IMR-90 (cell line): ENCODE measurements around the gene ZNF396. TPM values are rescaled to one million over a fixed set of nuclear protein-coding genes. Genes with fewer than 3 reads are reported as not detected.

ENCODE experiments used
- ATAC-seq: fragments of 200-7000 bp; cut with Tn5 transposase; 2 replicates; pipeline ENCODE4 v1.9.1; 2020; ENCODE audit warnings: low read depth, mild to moderate bottlenecking, moderate library complexity
- BruUV-seq: library from RNA; stranded (reverse); fragments of 400-500 nt; replicated peaks from 2 replicates; lab custom pipeline; 2021; lab: Mats Ljungman, UMichigan
- CTCF ChIA-PET: fragments of 300-600 bp; formaldehyde crosslinking; extraction: SDS; loops from one replicate; lab custom pipeline; 2021; ENCODE audit warnings: antibody characterized with exemption; lab: Yijun Ruan, JAX
- POLR2A ChIA-PET: fragments of 300-600 bp; sonication (Branson Sonifier 250); formaldehyde crosslinking; loops from one replicate; lab custom pipeline; 2022; ENCODE audit warnings: antibody characterized with exemption; ENCODE audit not compliant: unreplicated experiment; lab: Charles Lee
- DNase-seq: peaks from one replicate; pipeline ENCODE4 v3.0.0; 2013
- H2AFZ ChIP-seq: replicated peaks from 2 replicates; pipeline ENCODE3; 2013; ENCODE audit warnings: low read length, mild to moderate bottlenecking; ENCODE audit not compliant: poor library complexity
- H2AK5ac ChIP-seq: 2 replicates; pipeline ENCODE4 v1.6.1; 2013; ENCODE audit warnings: low read depth, low read length, inconsistent platforms
- H2AK9ac ChIP-seq: replicated peaks from 2 replicates; pipeline ENCODE3; 2013; ENCODE audit warnings: mild to moderate bottlenecking, low read depth, low read length, moderate library complexity; ENCODE audit not compliant: poor library complexity
- H2BK120ac ChIP-seq: 2 replicates; pipeline ENCODE4 v1.6.1; 2013; ENCODE audit warnings: low read depth, low read length, inconsistent platforms
- H2BK15ac ChIP-seq: 3 replicates; pipeline ENCODE4 v1.6.1; 2013; ENCODE audit warnings: low read depth, low read length, inconsistent platforms
- H2BK20ac ChIP-seq: 2 replicates; pipeline ENCODE4 v1.6.1; 2013; ENCODE audit warnings: low read depth, mild to moderate bottlenecking, inconsistent platforms, low read length, moderate library complexity
- H2BK5ac ChIP-seq: 2 replicates; pipeline ENCODE4 v1.6.1; 2013; ENCODE audit warnings: mild to moderate bottlenecking, low read depth, low read length, inconsistent platforms; ENCODE audit not compliant: poor library complexity, severe bottlenecking
- H3K14ac ChIP-seq: replicated peaks from 2 replicates; pipeline ENCODE4 v1.6.1; 2013; ENCODE audit warnings: low read depth, low read length, inconsistent platforms
- H3K18ac ChIP-seq: 2 replicates; pipeline ENCODE4 v1.6.1; 2013; ENCODE audit warnings: low read depth, low read length, control low read depth
- H3K23ac ChIP-seq: 2 replicates; pipeline ENCODE4 v1.6.1; 2013; ENCODE audit warnings: low read depth, low read length, inconsistent platforms
- H3K27ac ChIP-seq: 2 replicates; pipeline ENCODE4 v1.5.1; 2013; ENCODE audit warnings: mild to moderate bottlenecking, control low read depth, low read length; ENCODE audit not compliant: insufficient read depth
- H3K27me3 ChIP-seq: 2 replicates; pipeline ENCODE4 v1.6.1; 2013; ENCODE audit warnings: low read length; ENCODE audit not compliant: control insufficient read depth, insufficient read depth
- H3K36me3 ChIP-seq: 2 replicates; pipeline ENCODE4 v1.6.1; 2013; ENCODE audit warnings: low read length, mixed read lengths; ENCODE audit not compliant: control insufficient read depth, insufficient read depth
- H3K4ac ChIP-seq: 2 replicates; pipeline ENCODE4 v1.6.1; 2013; ENCODE audit warnings: low read depth, low read length, inconsistent platforms
- H3K4me1 ChIP-seq: 2 replicates; pipeline ENCODE4 v1.6.1; 2013; ENCODE audit warnings: low read length, mixed read lengths; ENCODE audit not compliant: control insufficient read depth, insufficient read depth
- H3K4me2 ChIP-seq: 2 replicates; pipeline ENCODE4 v1.6.1; 2013; ENCODE audit warnings: low read depth, mild to moderate bottlenecking, control low read depth, low read length, moderate library complexity
- H3K4me3 ChIP-seq: 2 replicates; pipeline ENCODE4 v1.5.1; 2013; ENCODE audit warnings: low read depth, mild to moderate bottlenecking, control low read depth, low read length, moderate library complexity; ENCODE audit not compliant: insufficient read depth
- H3K56ac ChIP-seq: 2 replicates; pipeline ENCODE4 v1.6.1; 2013; ENCODE audit warnings: low read length, inconsistent platforms; ENCODE audit not compliant: insufficient read depth; ENCODE audit errors: extremely low read depth
- H3K79me1 ChIP-seq, 2 experiments: 2 replicates each; pipeline ENCODE4 v1.6.1; 2013; ENCODE audit warnings: low read length in 2 of 2, inconsistent platforms in 1 of 2, low read depth in 1 of 2
- H3K9ac ChIP-seq: 2 replicates; pipeline ENCODE4 v1.6.1; 2013; ENCODE audit warnings: low read depth, low read length, control low read depth
- H3K9me1 ChIP-seq: 2 replicates; pipeline ENCODE4 v1.6.1; 2013; ENCODE audit warnings: low read length, inconsistent platforms; ENCODE audit not compliant: insufficient read depth
- H3K9me3 ChIP-seq: 2 replicates; pipeline ENCODE4 v1.6.1; 2013; ENCODE audit warnings: low read length; ENCODE audit not compliant: control insufficient read depth, insufficient read depth
- H4K20me1 ChIP-seq: 2 replicates; pipeline ENCODE4 v1.6.1; 2013; ENCODE audit warnings: low read length, inconsistent platforms; ENCODE audit not compliant: insufficient read depth
- H4K5ac ChIP-seq: 2 replicates; pipeline ENCODE4 v1.6.1; 2013; ENCODE audit warnings: mild to moderate bottlenecking, low read depth, low read length, control low read depth
- H4K8ac ChIP-seq, 2 experiments: 2 replicates each; pipeline ENCODE4 v1.6.1; 2013; ENCODE audit warnings: low read depth in 2 of 2, low read length in 2 of 2, control low read depth in 1 of 2, inconsistent platforms in 1 of 2
- H4K91ac ChIP-seq: 2 replicates; pipeline ENCODE4 v1.6.1; 2013; ENCODE audit warnings: low read depth, low read length, inconsistent platforms; ENCODE audit not compliant: insufficient read depth
- CEBPB ChIP-seq: IDR thresholded peaks from 2 replicates; pipeline ENCODE4 v1.6.1; 2012; ENCODE audit warnings: low read depth, low read length, improper control_type of control experiment
- MXI1 ChIP-seq: IDR thresholded peaks from 2 replicates; pipeline ENCODE4 v1.6.1; 2012; ENCODE audit warnings: low read depth, mild to moderate bottlenecking, low read length, moderate library complexity, borderline replicate concordance
- NFE2L2 ChIP-seq: fragments of 150-350 bp; IDR thresholded peaks from 2 replicates; pipeline ENCODE4 v1.6.1; 2016; ENCODE audit warnings: low read depth, mild to moderate bottlenecking, low read length
- POLR2A ChIP-seq: IDR thresholded peaks from 2 replicates; pipeline ENCODE4 v1.6.1; 2012; ENCODE audit warnings: mild to moderate bottlenecking, low read depth, low read length
- SMC3 ChIP-seq: fragments of 150-350 bp; IDR thresholded peaks from 2 replicates; pipeline ENCODE4 v1.6.1; 2016; ENCODE audit warnings: low read depth, mild to moderate bottlenecking, antibody characterized with exemption, low read length, moderate library complexity
- WGBS, 2 experiments: methylation state at CpG; one replicate each; pipeline versions ENCODE4 v1.1.5 to v1.1.7; 2013; ENCODE audit warnings: missing lambda C conversion rate in 2 of 2; ENCODE audit not compliant: insufficient read length in 1 of 2; ENCODE audit errors: extremely low coverage in 2 of 2; 5-methylcytosine and 5-hydroxymethylcytosine counted together
- dilution Hi-C: fragments of 300-500 bp; cut with HindIII; formaldehyde crosslinking; loops from one replicate; pipeline ENCODE4 v1.14.3; 2018; ENCODE audit warnings: low sequenced_read_pairs; ENCODE audit not compliant: unreplicated experiment
- in situ Hi-C: fragments of 300-500 bp; cut with MboI; formaldehyde crosslinking; loops from 3 replicates; pipeline ENCODE4 v1.14.3; 2019; ENCODE audit warnings: low sequenced_read_pairs, inconsistent platforms, mixed read lengths
- intact Hi-C: fragments of 100-400 bp; cut with micrococcal nuclease; formaldehyde crosslinking; loops from 2 replicates; pipeline ENCODE4 v1.10.0; 2022
- polyA plus RNA-seq, 3 experiments: library from polyadenylated mRNA; depleted of rRNA; stranded (reverse); fragments of >200 nt; gene quantifications; 2 replicates each; pipeline ENCODE4 v1.2.3, GENCODE V29; 2012; ENCODE audit warnings: low replicate concordance in 1 of 3
- total RNA-seq: library from RNA; depleted of rRNA; stranded (reverse); fragments of >200 nt; gene quantifications from 2 replicates; pipeline ENCODE4 v1.2.3, GENCODE V29; 2012
- TF ChIP-seq, protein P1 (sequence below): fragments of 150-350 bp; IDR thresholded peaks from 2 replicates; pipeline ENCODE4 v1.6.1; 2017; ENCODE audit warnings: mild to moderate bottlenecking, antibody characterized with exemption, low read length, low read depth
- TF ChIP-seq, protein P2 (sequence below): conservative IDR thresholded peaks from 2 replicates; pipeline ENCODE4 v1.5.1; 2012; ENCODE audit warnings: mild to moderate bottlenecking, low read depth, low read length, improper control_type of control experiment
- TF ChIP-seq, protein P3 (sequence below): fragments of 150-350 bp; IDR thresholded peaks from 2 replicates; pipeline ENCODE4 v1.6.1; 2016; ENCODE audit warnings: low read depth, mild to moderate bottlenecking, low read length, moderate library complexity, borderline replicate concordance

Gene ZNF396
- total and polyA plus RNA-seq, 2 of the 4 experiments (the other 2 are of a cell fraction), result 0.26 to 0.54 TPM

DNA sequence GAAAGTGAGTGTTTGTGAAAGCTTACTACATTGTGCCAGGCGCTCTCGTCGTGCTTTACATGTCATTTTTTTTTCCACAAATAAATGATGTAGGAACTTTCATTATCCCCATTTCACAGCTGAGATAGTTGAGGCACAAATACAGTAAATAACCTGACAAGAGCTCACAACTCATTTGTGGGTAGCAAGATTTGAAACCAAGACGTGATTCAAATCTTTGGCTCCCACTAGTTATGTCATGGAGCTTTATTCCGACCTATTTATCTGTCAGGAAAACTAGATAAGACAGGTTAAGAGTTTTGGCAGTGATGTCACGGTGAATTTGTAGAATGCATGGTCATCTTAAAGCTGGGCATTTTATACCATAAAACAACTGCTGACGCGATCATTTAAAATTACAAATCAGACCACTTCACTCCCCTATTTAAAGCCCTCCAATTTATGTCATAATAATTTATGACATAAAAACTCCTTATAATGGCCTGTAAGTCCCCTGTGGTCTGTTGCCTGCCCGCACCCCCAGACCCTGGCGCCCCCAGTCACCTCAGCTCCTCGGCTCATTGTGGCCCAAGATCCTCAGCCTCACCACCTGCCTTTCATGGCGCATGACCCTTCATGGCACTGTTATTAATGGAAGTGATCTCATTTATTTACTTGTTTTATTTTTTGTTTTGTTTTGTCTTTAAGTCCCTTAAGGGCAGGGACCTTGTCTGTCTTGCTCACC is 32.2 kb downstream of the ZNF396 start (continued):
- no peak for TF ChIP-seq MXI1

DNA sequence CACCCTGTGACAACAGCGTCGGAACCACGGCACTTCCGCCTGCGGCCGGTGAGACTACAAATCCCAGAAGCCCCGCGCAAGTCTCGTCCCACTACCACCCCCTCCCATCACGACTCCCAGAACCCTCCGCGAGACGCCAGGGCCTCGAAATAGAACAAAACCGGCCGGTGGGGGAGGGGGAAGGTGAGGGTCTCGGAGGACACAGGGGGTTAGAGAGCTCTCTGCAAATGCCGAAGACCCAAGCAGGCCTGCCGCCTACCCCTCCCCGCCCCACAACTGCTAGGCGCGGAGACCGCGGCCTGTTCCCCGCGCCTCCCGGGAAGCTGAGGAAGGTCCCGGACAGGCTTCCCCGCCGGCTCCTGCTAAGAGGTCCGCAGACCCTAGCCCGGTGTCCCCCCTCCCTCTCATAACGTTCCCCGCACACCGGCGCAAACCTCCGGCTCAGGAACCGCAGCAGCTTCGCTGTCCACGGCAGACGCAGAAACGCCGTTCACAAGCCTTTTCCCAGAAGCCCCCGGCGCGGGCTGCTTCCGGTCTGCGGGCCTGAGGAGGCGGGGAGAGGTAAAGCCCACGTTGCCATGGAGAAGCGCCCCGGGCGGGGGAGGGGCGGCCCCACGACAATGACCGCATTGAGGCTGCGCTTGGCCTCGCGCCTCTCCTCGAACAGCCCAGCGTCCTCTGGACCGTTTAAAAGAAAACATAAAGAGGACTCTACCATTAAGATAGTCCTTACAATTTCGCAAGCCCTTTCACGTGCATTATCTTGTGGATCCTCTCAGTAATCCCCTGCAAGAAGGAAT is 33.0 kb downstream of the ZNF396 start, which contains the start of gene ZNF24:
TSS of gene ZNF24 (minus strand) at position 485 of the 800 bp plus-strand sequence. CDS start 3,770 bp downstream, outside the sequence.
- H3K18ac ChIP-seq, result peak within 1 kb of the TSS; percentile 19
- H4K20me1 ChIP-seq, result peaks cover 44% of the 10 kb centered on the region
- H2AFZ ChIP-seq, result peak within 1 kb of the TSS; percentile 97
- H3K9me1 ChIP-seq, result peaks cover 13% of the 10 kb centered on the region
- H3K4me1 ChIP-seq, result peaks cover 2% of the 10 kb centered on the region; the same call in 1 of the 2 replicates
- BruUV-seq, result no TSS peak
- DNase-seq (peak; percentile 87), ATAC-seq (peak; percentile 93)
- peak within 1 kb of the TSS; percentile 95 for H3K4me2 ChIP-seq
- intact Hi-C loops, result loop anchor here (2.0 kb wide), 1 partner anchor 103 kb away; the partner anchor contains the start of gene ZNF397
- H3K14ac ChIP-seq, result peak within 1 kb of the TSS; percentile 89
- H4K8ac ChIP-seq, result peak within 1 kb of the TSS; percentile 70 to 93
- ChIA-PET POLR2A (interaction anchor here (0.6 kb wide), 1 partner anchor 387 kb away, joined by 11 read pairs; no protein-coding TSS in a partner anchor), CTCF (interaction anchor here (1.0 kb wide), 1 partner anchor 11 kb away, joined by 4 read pairs; no protein-coding TSS in a partner anchor)
- H3K4me3 ChIP-seq, result peak within 1 kb of the TSS; percentile 66
- H4K5ac ChIP-seq, result peak within 1 kb of the TSS; percentile 37; the same call in 1 of the 2 replicates
- dilution Hi-C loops, result no loop called here
- peak within 1 kb of the TSS; percentile 96 for H3K4ac ChIP-seq
- peak within 1 kb of the TSS; percentile 50 for H2BK20ac ChIP-seq
- H3K79me1 ChIP-seq, result peaks cover 9 to 37% of the 10 kb centered on the region in 2 experiments
- H3K9ac ChIP-seq, result peak within 1 kb of the TSS; percentile 84
- H3K27me3 ChIP-seq, result no peaks in the 10 kb centered on the region
- H2BK120ac ChIP-seq, result peak within 1 kb of the TSS; percentile 60
- no peaks in the 10 kb centered on the region for H3K9me3 ChIP-seq
- peak within 1 kb of the TSS; percentile 84 for H3K27ac ChIP-seq
- H2BK15ac ChIP-seq, result peak within 1 kb of the TSS; percentile 35; the same call in 1 of the 3 replicates
- H3K56ac ChIP-seq, result peak within 1 kb of the TSS; percentile 93
- WGBS, 2 experiments, result 0% methylated on average over 13 of the region's 64 CpGs; no CpG with 5 or more reads in 1 of the 2 experiments
- H3K36me3 ChIP-seq, result peaks cover 11% of the 10 kb centered on the region
- peak within 1 kb of the TSS; percentile 71; the same call in 1 of the 2 replicates for H2AK5ac ChIP-seq
- in situ Hi-C loops, result loop anchor here (5.0 kb wide), 1 partner anchor 102 kb away; the partner anchor contains the start of gene ZNF397
- peak within 1 kb of the TSS; percentile 95 for H2AK9ac ChIP-seq
- H4K91ac ChIP-seq, result peak within 1 kb of the TSS; percentile 84
- H3K23ac ChIP-seq, result peak within 1 kb of the TSS; percentile 86
- H2BK5ac ChIP-seq, result peak within 1 kb of the TSS; percentile 84
- TF ChIP-seq CEBPB (peak; percentile 63), POLR2A (peak; percentile 93), NFE2L2 (no peak), SMC3 (no peak)
- TF ChIP-seq, protein P1, sequence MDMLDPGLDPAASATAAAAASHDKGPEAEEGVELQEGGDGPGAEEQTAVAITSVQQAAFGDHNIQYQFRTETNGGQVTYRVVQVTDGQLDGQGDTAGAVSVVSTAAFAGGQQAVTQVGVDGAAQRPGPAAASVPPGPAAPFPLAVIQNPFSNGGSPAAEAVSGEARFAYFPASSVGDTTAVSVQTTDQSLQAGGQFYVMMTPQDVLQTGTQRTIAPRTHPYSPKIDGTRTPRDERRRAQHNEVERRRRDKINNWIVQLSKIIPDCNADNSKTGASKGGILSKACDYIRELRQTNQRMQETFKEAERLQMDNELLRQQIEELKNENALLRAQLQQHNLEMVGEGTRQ, result peak; percentile 30
- TF ChIP-seq, protein P2, sequence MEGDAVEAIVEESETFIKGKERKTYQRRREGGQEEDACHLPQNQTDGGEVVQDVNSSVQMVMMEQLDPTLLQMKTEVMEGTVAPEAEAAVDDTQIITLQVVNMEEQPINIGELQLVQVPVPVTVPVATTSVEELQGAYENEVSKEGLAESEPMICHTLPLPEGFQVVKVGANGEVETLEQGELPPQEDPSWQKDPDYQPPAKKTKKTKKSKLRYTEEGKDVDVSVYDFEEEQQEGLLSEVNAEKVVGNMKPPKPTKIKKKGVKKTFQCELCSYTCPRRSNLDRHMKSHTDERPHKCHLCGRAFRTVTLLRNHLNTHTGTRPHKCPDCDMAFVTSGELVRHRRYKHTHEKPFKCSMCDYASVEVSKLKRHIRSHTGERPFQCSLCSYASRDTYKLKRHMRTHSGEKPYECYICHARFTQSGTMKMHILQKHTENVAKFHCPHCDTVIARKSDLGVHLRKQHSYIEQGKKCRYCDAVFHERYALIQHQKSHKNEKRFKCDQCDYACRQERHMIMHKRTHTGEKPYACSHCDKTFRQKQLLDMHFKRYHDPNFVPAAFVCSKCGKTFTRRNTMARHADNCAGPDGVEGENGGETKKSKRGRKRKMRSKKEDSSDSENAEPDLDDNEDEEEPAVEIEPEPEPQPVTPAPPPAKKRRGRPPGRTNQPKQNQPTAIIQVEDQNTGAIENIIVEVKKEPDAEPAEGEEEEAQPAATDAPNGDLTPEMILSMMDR, result no peak
- TF ChIP-seq, protein P3, sequence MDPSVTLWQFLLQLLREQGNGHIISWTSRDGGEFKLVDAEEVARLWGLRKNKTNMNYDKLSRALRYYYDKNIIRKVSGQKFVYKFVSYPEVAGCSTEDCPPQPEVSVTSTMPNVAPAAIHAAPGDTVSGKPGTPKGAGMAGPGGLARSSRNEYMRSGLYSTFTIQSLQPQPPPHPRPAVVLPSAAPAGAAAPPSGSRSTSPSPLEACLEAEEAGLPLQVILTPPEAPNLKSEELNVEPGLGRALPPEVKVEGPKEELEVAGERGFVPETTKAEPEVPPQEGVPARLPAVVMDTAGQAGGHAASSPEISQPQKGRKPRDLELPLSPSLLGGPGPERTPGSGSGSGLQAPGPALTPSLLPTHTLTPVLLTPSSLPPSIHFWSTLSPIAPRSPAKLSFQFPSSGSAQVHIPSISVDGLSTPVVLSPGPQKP, result 0 out of 2 replicates have a peak, but pooled peaks have one; percentile 22
